Mesenchymal stem cell (in vitro differentiated cells and primary cell): ENCODE data around the gene NUMB.

Experiments used
- DNase-seq: peaks from one replicate; pipeline ENCODE4 v3.0.0-alpha.2; 2013
- H2AFZ ChIP-seq: one replicate; pipeline ENCODE4 v1.6.1; 2013; ENCODE audit warnings: low read depth, mild to moderate bottlenecking, control low read depth, inconsistent platforms, low read length, moderate library complexity
- H2AK5ac ChIP-seq: 2 replicates; pipeline ENCODE4 v1.6.1; 2013; ENCODE audit warnings: low read length, moderate library complexity, mild to moderate bottlenecking, inconsistent platforms; ENCODE audit not compliant: severe bottlenecking
- H2BK120ac ChIP-seq: one replicate; pipeline ENCODE4 v1.6.1; 2013; ENCODE audit warnings: low read depth, mild to moderate bottlenecking, inconsistent platforms, low read length, moderate library complexity
- H2BK12ac ChIP-seq, 2 experiments: one replicate each; pipeline ENCODE4 v1.6.1; 2013; ENCODE audit warnings: inconsistent platforms in 2 of 2, low read length in 2 of 2, mild to moderate bottlenecking in 2 of 2, moderate library complexity in 2 of 2, control low read depth in 1 of 2
- H2BK15ac ChIP-seq: one replicate; pipeline ENCODE4 v1.6.1; 2013; ENCODE audit warnings: mild to moderate bottlenecking, low read depth, inconsistent platforms; ENCODE audit not compliant: poor library complexity, severe bottlenecking
- H2BK5ac ChIP-seq: 2 replicates; pipeline ENCODE4 v1.6.1; 2013; ENCODE audit warnings: low read depth, mild to moderate bottlenecking, low read length, control low read depth, inconsistent platforms; ENCODE audit not compliant: poor library complexity, severe bottlenecking
- H3K14ac ChIP-seq, 2 experiments: one replicate each; pipeline ENCODE4 v1.6.1; 2013; ENCODE audit warnings: inconsistent platforms in 2 of 2, low read length in 2 of 2, control low read depth in 1 of 2, mild to moderate bottlenecking in 1 of 2, moderate library complexity in 1 of 2
- H3K18ac ChIP-seq, 2 experiments: one replicate each; pipeline ENCODE4 v1.6.1; 2013; ENCODE audit warnings: inconsistent platforms in 2 of 2, low read length in 2 of 2, control low read depth in 1 of 2, low read depth in 1 of 2, mild to moderate bottlenecking in 1 of 2
- H3K23ac ChIP-seq, 2 experiments: one replicate each; pipeline ENCODE4 v1.6.1; 2013; ENCODE audit warnings: inconsistent platforms in 2 of 2, low read length in 2 of 2, mild to moderate bottlenecking in 2 of 2, moderate library complexity in 2 of 2, control low read depth in 1 of 2
- H3K27ac ChIP-seq: 2 replicates; pipeline ENCODE4 v1.5.1; 2013; ENCODE audit warnings: mild to moderate bottlenecking, moderate library complexity, low read length, control low read depth, inconsistent platforms; ENCODE audit not compliant: poor library complexity, severe bottlenecking
- H3K27me3 ChIP-seq, 2 experiments: 2 replicates each; pipeline versions ENCODE4 v1.6.1 to v1.7.0; 2013; ENCODE audit warnings: low read length in 2 of 2, mild to moderate bottlenecking in 2 of 2, moderate library complexity in 2 of 2, control low read depth in 1 of 2, inconsistent platforms in 1 of 2; ENCODE audit not compliant: control insufficient read depth in 1 of 2, insufficient read depth in 1 of 2
- H3K36me3 ChIP-seq, 2 experiments: 2 replicates each; pipeline versions ENCODE4 v1.6.1 to v1.7.0; 2013; ENCODE audit warnings: low read length in 2 of 2, control low read depth in 1 of 2, inconsistent platforms in 1 of 2, low read depth in 1 of 2, mild to moderate bottlenecking in 1 of 2; ENCODE audit not compliant: insufficient read depth in 2 of 2, control insufficient read depth in 1 of 2
- H3K4ac ChIP-seq, 2 experiments: one replicate each; pipeline ENCODE4 v1.6.1; 2013; ENCODE audit warnings: inconsistent platforms in 2 of 2, low read length in 2 of 2, mild to moderate bottlenecking in 2 of 2, moderate library complexity in 2 of 2, control low read depth in 1 of 2, low read depth in 1 of 2
- H3K4me1 ChIP-seq: 2 replicates; pipeline ENCODE4 v1.6.1; 2013; ENCODE audit warnings: low read depth, low read length, control low read depth; ENCODE audit not compliant: control insufficient read depth, insufficient read depth
- H3K4me2 ChIP-seq: 2 replicates; pipeline ENCODE4 v1.6.1; 2013; ENCODE audit warnings: low read length, mild to moderate bottlenecking, inconsistent platforms; ENCODE audit not compliant: poor library complexity, severe bottlenecking
- H3K4me3 ChIP-seq, 2 experiments: 2 replicates each; pipeline versions ENCODE4 v1.5.1 to v1.7.0; 2013; ENCODE audit warnings: low read length in 2 of 2, mild to moderate bottlenecking in 2 of 2, control low read depth in 1 of 2, low read depth in 1 of 2; ENCODE audit not compliant: insufficient read depth in 1 of 2
- H3K79me1 ChIP-seq: replicated peaks from 2 replicates; pipeline ENCODE4 v1.6.1; 2013; ENCODE audit warnings: mild to moderate bottlenecking, control low read depth, low read length, inconsistent platforms; ENCODE audit not compliant: poor library complexity, severe bottlenecking
- H3K9ac ChIP-seq: 2 replicates; pipeline ENCODE4 v1.7.0; 2013; ENCODE audit warnings: mild to moderate bottlenecking, low read length, moderate library complexity
- H3K9me3 ChIP-seq: 2 replicates; pipeline ENCODE4 v1.7.0; 2013; ENCODE audit warnings: mild to moderate bottlenecking, low read length; ENCODE audit not compliant: control insufficient read depth
- H4K8ac ChIP-seq: one replicate; pipeline ENCODE4 v1.6.1; 2013; ENCODE audit warnings: inconsistent platforms, mild to moderate bottlenecking, low read length, moderate library complexity
- H4K91ac ChIP-seq: one replicate; pipeline ENCODE4 v1.6.1; 2013; ENCODE audit warnings: mild to moderate bottlenecking, low read length, inconsistent platforms
- WGBS: methylation state at CpG from one replicate; pipeline ENCODE4 v1.1.7; 2013; ENCODE audit warnings: mixed read lengths; 5-methylcytosine and 5-hydroxymethylcytosine counted together

Gene NUMB

DNA sequence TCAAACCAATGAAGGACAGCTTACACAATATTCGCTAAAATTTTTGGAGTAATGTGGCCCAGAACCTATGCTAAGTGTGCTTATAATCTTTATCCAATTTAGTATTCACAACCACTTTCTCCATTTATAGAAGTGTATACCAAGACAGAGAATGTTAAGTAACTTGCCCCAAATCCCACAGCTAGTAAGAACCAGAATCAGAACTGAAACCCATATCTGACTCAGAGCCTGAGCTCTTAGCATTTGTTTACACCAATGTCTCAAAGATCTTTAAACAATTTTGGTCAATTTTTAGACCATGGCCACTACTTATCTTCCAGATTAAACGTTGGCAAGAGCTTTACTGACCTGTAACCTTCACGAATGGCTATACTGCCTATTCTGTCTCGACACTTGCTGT, 168.1 kb downstream of the NUMB start:
- Histone ChIP-seq H3K4me2 (no peak overlapping the region), H3K4me3 (no peak overlapping the region), H3K9me3 (no peaks in the 10 kb centered on the region), H3K4me1 (peaks cover 2% of the 10 kb centered on the region), H4K8ac (no peak overlapping the region), H2AK5ac (no peak overlapping the region), H3K14ac (no peak overlapping the region), H3K9ac (peak overlapping the region; percentile 11), H2BK120ac (no peak overlapping the region), H3K18ac (no peak overlapping the region), H2AFZ (no peak overlapping the region), H3K4ac (no peak overlapping the region), H3K36me3 (peaks cover 8 to 85% of the 10 kb centered on the region in 2 experiments), H2BK5ac (no peak overlapping the region), H3K23ac (no peak overlapping the region), H2BK12ac (no peak overlapping the region), H3K27ac (no peak overlapping the region), H3K27me3 (no peaks in the 10 kb centered on the region), H4K91ac (no peak overlapping the region), H3K79me1 (peaks cover 8% of the 10 kb centered on the region), H2BK15ac (no peak overlapping the region)
- 80% methylated on average over 3 of the region's 4 CpGs for WGBS
- peak; percentile 51 for DNase-seq

DNA sequence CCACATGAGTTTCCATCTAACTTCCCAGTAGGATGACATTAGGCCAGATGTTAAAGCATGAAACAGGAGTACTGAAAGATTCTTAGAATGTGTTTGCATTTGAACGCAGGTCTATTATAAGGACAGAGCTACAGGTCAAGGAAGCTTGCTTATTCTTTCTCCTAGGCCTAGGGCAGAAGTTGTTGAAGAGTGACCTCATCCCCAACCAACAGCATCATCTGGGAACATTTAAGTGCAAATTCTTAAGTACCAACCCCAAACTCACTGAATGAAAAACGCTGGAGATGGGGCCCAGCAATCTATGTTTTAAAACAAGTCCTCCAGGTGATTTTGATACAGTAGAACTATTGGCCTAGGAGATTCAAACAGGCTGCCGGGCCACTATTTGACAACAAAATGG, 168.6 kb downstream of the NUMB start:
- Histone ChIP-seq H2AFZ (no peak overlapping the region), H3K23ac (no peak overlapping the region), H3K14ac (no peak overlapping the region), H3K9me3 (no peaks in the 10 kb centered on the region), H3K27me3 (no peaks in the 10 kb centered on the region), H2BK15ac (no peak overlapping the region), H3K9ac (no peak overlapping the region), H3K27ac (no peak overlapping the region), H2BK120ac (no peak overlapping the region), H2BK12ac (no peak overlapping the region), H3K79me1 (peaks cover 6% of the 10 kb centered on the region), H3K4me1 (peaks cover 2% of the 10 kb centered on the region), H3K4me2 (no peak overlapping the region), H3K4ac (no peak overlapping the region), H2AK5ac (no peak overlapping the region), H2BK5ac (no peak overlapping the region), H4K8ac (no peak overlapping the region), H3K18ac (no peak overlapping the region), H3K4me3 (no peak overlapping the region), H4K91ac (no peak overlapping the region), H3K36me3 (peaks cover 10 to 87% of the 10 kb centered on the region in 2 experiments)
- WGBS, result 73% methylated on average over 3 of the region's 3 CpGs
- peak; percentile 32 for DNase-seq

DNA sequence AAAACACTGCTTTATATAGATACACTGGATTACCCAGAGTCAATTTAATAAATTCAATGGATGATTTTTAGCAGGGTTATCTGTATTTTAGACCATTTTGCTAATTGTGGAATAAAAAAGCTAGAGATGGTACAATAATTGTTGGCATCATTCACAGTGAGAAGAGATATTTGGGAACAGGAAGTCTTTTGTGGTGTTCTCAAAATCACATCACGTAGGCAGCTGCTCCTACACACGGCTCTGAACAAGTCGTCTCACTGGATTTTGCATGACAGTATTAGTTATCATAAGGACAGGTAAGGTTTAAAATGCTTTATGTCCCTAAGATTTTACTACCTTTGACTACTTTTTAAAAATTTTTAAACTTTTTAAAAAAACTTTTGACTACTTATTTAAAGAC, 169.0 kb downstream of the NUMB start:
- Histone ChIP-seq H3K4me1 (no peaks in the 10 kb centered on the region), H3K14ac (no peak overlapping the region)

DNA sequence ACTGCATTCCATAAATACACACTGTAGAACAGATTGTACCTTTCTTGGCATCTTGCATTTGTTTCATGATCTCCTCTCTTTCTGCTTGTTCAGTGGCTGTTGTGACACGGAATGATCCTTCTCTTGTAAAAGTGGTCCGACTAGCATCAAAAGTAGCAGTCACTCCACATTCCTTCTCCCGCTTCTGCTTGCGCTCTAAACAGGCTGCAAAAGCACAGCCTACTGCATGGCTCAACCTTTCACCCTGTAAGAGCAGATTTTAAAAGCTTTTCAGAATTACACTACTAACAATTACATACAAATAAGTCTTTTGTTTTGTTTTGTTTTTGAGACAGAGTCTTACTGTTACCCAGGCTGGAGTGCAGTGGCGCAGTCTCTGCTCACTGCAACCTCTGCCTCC, 171.3 kb downstream of the NUMB start:
- Histone ChIP-seq H3K14ac (no peak overlapping the region), H3K36me3 (peaks cover 12 to 90% of the 10 kb centered on the region in 2 experiments), H3K23ac (no peak overlapping the region), H2AK5ac (no peak overlapping the region), H3K79me1 (peaks cover 2% of the 10 kb centered on the region), H3K4me1 (no peaks in the 10 kb centered on the region), H3K4me2 (no peak overlapping the region), H4K91ac (no peak overlapping the region), H3K27ac (no peak overlapping the region), H2BK15ac (no peak overlapping the region), H4K8ac (no peak overlapping the region), H3K4ac (no peak overlapping the region), H3K9ac (no peak overlapping the region), H2BK120ac (no peak overlapping the region), H3K9me3 (no peaks in the 10 kb centered on the region), H2AFZ (no peak overlapping the region), H3K27me3 (no peaks in the 10 kb centered on the region), H3K18ac (no peak overlapping the region), H3K4me3 (no peak overlapping the region), H2BK5ac (no peak overlapping the region), H2BK12ac (no peak overlapping the region)
- no peak for DNase-seq
- WGBS, result 94% methylated on average over 5 of the region's 5 CpGs

More for the DNA sequence above, 169.0 kb downstream of the NUMB start:
- no peak overlapping the region for H3K27ac ChIP-seq
- peaks cover 7 to 88% of the 10 kb centered on the region in 2 experiments for H3K36me3 ChIP-seq
- no peak overlapping the region for H4K8ac ChIP-seq
- no peak overlapping the region for H2BK12ac ChIP-seq
- no peak for DNase-seq
- H3K4me2 ChIP-seq, result no peak overlapping the region
- no peak overlapping the region for H2BK5ac ChIP-seq
- peak overlapping the region; percentile 19 for H3K9ac ChIP-seq
- H3K4me3 ChIP-seq, result no peak overlapping the region
- no peaks in the 10 kb centered on the region for H3K27me3 ChIP-seq
- no peak overlapping the region for H2AK5ac ChIP-seq
- no peak overlapping the region for H2AFZ ChIP-seq
- H2BK120ac ChIP-seq, result no peak overlapping the region
- no peak overlapping the region for H4K91ac ChIP-seq
- WGBS, result 75% methylated on average over 1 of the region's 3 CpGs
- no peaks in the 10 kb centered on the region for H3K9me3 ChIP-seq
- H3K79me1 ChIP-seq, result peaks cover 2% of the 10 kb centered on the region
- H3K23ac ChIP-seq, result no peak overlapping the region
- no peak overlapping the region for H3K18ac ChIP-seq
- no peak overlapping the region for H2BK15ac ChIP-seq
- H3K4ac ChIP-seq, result no peak overlapping the region
